Mucosa of descending colon (tissue), 3 donors: ENCODE results near the gene COMMD6. TPM values are rescaled to one million over a fixed set of nuclear protein-coding genes. Genes with fewer than 3 reads are reported as not detected.
A peak's percentile ranks its signal among the peaks of the same experiment; 100 is the strongest.

Source experiments
- ATAC-seq: fragments of 200-7000 bp; cut with Tn5 transposase; one replicate; pipeline ENCODE4 v1.9.1; 2020; ENCODE audit warnings: mild to moderate bottlenecking, moderate library complexity
- DNase-seq, 3 donors: peaks; one replicate each; pipeline ENCODE4 v3.0.0-alpha.2; 2020
- H3K36me3 ChIP-seq: fragments of 200-600 bp; one replicate; pipeline ENCODE4 v1.8.0; 2021; ENCODE audit warnings: low read depth, mild to moderate bottlenecking
- H3K4me1 ChIP-seq: fragments of 200-600 bp; one replicate; pipeline ENCODE4 v1.8.0; 2021; ENCODE audit warnings: low read depth, mild to moderate bottlenecking
- H3K4me3 ChIP-seq: fragments of 200-600 bp; one replicate; pipeline ENCODE4 v1.8.0; 2021; ENCODE audit warnings: mild to moderate bottlenecking
- H3K9me3 ChIP-seq: fragments of 200-600 bp; one replicate; pipeline ENCODE4 v1.8.0; 2021; ENCODE audit warnings: mild to moderate bottlenecking
- intact Hi-C, 2 donors: fragments of 100-400 bp; cut with DNase I in 1 of 2; cut with micrococcal nuclease in 1 of 2; formaldehyde crosslinking; loops; one replicate each; pipeline versions ENCODE4 v1.11.0 to v1.11.1; 2022; cut with DNase I, micrococcal nuclease
- total RNA-seq, 3 donors: library from RNA; stranded (reverse); fragmentation: NEBNext Ultra II Directional in 2 of 3; extraction: Animal tissue kit (Norgen Biotek cat#: 25700) in 2 of 3; gene quantifications; one replicate each; pipeline versions ENCODE4 v1.2.1 to v1.2.4, GENCODE V29; 2021 to 2023
- TF ChIP-seq, protein P1 (sequence below): fragments of 200-600 bp; IDR thresholded peaks from one replicate; pipeline ENCODE4 v1.8.0; 2022; ENCODE audit warnings: antibody characterized with exemption, mild to moderate bottlenecking
- donor health status: DM: no; HTN: no; CAD: no; lungs with moderate emphysema.
- donor health status: DM: no; HTN: no; CAD: no.
- donor health status: DM: no; HTN: yes; CAD: no.

Gene COMMD6
- total RNA-seq, 3 donors from 2014 or later, result 97.9 to 192 (median 132) TPM

DNA sequence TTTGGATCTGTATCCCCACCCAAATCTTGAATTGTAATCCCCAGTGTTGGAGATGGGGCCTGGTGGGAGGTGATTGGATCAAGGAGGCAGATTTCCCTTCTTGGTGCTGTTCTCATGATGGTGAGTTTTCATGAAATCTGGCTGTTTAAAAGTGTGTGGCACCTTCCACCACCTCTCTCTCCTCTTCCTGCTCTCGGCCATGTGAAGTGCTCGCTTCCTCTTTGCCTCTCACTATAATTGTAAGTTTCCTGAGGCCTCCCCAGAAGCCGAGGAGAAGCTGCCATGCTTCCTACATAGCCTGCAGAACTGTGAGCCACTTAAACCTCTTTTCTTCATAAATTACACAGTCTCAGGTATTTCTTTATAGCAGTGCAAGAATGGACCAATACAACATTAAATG lies 15.7 kb downstream of the COMMD6 start:
- DNase-seq (no peak), ATAC-seq (no peak)
- intact Hi-C loops, result no loop called here
- no peaks in the 10 kb centered on the region for H3K4me1 ChIP-seq
- H3K9me3 ChIP-seq, result no peaks in the 10 kb centered on the region
- TF ChIP-seq, protein P1, sequence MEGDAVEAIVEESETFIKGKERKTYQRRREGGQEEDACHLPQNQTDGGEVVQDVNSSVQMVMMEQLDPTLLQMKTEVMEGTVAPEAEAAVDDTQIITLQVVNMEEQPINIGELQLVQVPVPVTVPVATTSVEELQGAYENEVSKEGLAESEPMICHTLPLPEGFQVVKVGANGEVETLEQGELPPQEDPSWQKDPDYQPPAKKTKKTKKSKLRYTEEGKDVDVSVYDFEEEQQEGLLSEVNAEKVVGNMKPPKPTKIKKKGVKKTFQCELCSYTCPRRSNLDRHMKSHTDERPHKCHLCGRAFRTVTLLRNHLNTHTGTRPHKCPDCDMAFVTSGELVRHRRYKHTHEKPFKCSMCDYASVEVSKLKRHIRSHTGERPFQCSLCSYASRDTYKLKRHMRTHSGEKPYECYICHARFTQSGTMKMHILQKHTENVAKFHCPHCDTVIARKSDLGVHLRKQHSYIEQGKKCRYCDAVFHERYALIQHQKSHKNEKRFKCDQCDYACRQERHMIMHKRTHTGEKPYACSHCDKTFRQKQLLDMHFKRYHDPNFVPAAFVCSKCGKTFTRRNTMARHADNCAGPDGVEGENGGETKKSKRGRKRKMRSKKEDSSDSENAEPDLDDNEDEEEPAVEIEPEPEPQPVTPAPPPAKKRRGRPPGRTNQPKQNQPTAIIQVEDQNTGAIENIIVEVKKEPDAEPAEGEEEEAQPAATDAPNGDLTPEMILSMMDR, result no peak
- H3K36me3 ChIP-seq, result no peaks in the 10 kb centered on the region
- no peak overlapping the region for H3K4me3 ChIP-seq

DNA sequence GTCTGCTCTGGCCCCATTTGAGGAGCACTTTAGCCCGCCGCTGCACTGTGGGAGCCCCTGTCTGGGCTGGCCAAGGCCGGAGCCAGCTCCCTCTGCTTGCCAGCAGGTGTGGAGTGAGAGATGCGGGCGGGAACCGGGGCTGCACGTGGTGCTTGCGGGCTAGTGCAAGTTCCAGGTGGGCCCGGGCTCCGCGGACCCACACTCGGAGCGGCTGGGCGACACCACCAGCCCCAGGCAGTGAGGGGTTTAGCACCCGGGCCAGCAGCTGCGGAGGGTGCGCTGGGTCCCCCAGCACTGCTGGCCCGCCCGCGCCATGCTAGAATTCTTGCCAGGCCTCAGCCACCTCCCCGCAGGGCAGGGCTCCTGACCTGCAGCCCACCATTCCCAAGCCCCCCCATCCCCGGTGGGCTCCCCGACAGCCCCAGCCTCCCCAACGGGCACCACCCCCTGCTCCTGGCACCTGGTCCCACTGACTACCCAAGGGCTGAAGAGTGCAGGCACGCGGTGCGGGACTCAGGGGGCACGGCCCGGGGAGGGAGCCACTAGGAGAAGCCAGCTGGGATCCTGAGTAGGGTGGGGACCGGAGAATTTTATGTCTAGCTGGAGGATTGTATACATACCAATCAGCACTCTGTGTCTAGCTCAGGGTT lies 19.1 kb downstream of the COMMD6 start:
- intact Hi-C loops, result no loop called here
- Histone ChIP-seq H3K36me3 (no peaks in the 10 kb centered on the region), H3K9me3 (no peaks in the 10 kb centered on the region), H3K4me3 (no peak overlapping the region), H3K4me1 (no peaks in the 10 kb centered on the region)
- peak in 1 of 3 donors; percentile 49 for DNase-seq
- TF ChIP-seq, protein P1, result no peak
- ATAC-seq, result no peak

DNA sequence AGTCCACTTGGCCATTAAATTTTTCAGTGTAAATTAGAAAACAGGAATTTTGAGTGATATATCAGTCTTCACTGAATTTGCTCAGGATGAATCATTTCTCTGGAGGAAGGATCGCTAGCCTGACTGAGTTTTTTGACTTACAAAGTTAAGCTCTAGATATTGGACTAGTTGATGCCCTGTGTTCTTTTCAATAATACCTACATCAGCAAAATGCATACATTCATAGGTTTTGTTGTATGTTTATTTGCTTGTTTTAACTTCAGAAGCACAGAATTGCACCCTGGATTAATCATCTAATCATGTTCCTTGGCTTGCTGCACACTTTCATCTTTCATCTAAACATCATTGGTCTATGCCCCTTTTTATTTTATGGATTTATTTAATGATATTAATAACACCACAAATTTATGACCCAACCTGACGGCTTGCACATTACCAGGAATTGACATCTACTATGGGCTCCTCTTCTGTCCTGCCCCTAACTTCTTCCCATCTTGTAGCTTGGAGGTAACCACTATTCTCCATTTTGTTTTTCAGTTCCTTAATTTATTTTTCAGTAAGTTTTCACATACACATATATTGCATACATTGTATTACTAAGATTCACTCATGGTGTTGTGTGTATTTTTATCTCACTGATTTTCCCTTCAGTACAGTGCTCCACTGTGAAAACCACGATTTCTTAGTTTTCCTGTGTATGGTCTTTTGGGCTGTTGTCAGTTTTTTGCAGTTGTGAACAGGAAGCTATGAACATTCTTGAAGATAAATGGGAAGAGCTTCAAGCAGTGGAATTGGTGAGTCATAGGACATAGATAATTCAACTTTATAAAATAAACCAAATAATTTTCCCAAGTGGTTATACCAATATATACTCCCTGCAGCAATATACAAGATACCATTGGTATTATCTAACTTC lies 23.3 kb downstream of the COMMD6 start:
- H3K4me3 ChIP-seq, result no peak overlapping the region
- intact Hi-C loops, result no loop called here
- H3K4me1 ChIP-seq, result no peaks in the 10 kb centered on the region
- H3K9me3 ChIP-seq, result no peaks in the 10 kb centered on the region
- TF ChIP-seq, protein P1, result no peak
- no peaks in the 10 kb centered on the region for H3K36me3 ChIP-seq
- DNase-seq (no peak), ATAC-seq (no peak)

DNA sequence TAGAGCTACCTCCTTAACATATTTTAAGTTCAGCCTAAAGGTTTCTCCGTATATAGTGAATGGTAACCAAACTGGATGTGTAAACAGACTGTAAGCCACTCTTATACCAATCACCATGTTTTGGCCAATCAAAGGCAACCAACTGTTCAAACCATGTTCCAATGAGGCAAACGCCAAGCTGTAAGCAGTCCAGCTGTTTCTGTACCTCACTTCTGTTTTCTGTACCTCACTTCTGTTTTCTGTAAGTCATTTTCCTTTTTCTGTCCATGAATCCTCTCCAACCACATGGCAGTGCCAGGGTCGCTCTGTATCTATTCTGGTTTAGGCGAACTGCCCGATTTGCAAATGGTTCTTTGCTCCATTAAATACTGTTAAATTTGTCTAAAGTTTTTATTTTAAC lies 24.4 kb downstream of the COMMD6 start:
- Histone ChIP-seq H3K9me3 (no peaks in the 10 kb centered on the region), H3K36me3 (no peaks in the 10 kb centered on the region), H3K4me1 (no peaks in the 10 kb centered on the region), H3K4me3 (no peak overlapping the region)
- ATAC-seq (no peak), DNase-seq (no peak)
- intact Hi-C loops, result no loop called here
- TF ChIP-seq, protein P1, result no peak

DNA sequence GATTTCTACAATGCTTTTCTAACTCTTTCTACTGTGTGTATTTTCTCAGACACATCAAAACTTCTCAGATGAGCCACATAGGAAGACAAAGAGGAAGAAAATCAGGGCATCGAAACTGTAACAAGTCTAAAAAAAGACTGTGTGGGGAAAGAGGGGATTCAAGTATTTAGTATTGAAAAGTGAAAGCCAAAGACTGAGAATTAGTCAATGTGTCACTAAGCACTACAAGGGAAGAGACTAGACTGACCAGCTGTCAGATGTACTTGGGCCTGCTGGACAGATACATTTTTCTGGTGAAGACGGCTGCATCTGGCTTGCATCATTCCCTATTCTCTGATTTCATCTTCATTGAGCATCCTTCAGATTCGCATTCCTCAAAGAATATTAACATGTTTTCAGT lies 25.4 kb downstream of the COMMD6 start:
- no peaks in the 10 kb centered on the region for H3K4me1 ChIP-seq
- ATAC-seq, result no peak
- H3K9me3 ChIP-seq, result no peaks in the 10 kb centered on the region
- TF ChIP-seq, protein P1, result no peak
- H3K36me3 ChIP-seq, result no peaks in the 10 kb centered on the region
- no peak overlapping the region for H3K4me3 ChIP-seq
- intact Hi-C loops, result no loop called here
- DNase-seq, result no peak
